Stimulated activated CD4-positive, alpha-beta T cell treated with anti-CD3 and anti-CD28 coated beads, Interleukin-15, amount 100 ng/mL, for 48 hours (primary cell): Measurements from ENCODE around the gene RNF222.

Experiments used
- DNase-seq, 2 donors: peaks; one replicate each; pipeline ENCODE4 v3.0.0-alpha.2; 2020; ENCODE audit warnings: low read depth in 2 of 2

The RNF222 gene

DNA sequence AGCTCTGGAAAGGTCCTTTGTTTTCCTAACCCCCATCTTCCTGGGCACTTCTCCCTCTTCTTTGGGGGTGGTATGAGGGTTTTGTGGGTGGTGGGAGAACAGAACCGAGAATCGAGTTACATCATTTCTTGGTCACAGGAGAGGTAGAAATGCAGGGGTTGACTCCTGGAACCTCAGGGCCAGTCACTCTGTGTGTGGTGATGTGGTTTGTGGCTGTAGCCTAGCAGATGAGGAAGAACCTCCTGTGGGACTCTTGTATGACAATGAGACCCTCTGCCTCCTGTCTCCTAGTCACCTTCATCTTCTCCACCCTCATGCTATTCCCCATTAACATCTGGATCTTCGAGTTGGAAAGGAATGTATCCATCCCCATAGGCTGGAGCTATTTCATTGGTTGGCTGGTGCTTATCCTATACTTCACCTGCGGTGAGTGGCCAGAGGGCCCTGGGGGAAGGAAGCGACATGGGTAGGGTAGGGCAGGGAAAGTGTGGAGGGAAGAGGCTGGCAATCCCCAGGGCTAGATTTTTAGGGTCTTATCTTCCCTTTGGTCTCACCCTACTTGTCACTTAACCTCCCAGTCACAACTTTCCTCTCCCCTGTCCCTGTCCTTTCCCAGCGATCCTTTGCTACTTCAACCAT, 52.5 kb downstream of the RNF222 start:
- no peak for DNase-seq

DNA sequence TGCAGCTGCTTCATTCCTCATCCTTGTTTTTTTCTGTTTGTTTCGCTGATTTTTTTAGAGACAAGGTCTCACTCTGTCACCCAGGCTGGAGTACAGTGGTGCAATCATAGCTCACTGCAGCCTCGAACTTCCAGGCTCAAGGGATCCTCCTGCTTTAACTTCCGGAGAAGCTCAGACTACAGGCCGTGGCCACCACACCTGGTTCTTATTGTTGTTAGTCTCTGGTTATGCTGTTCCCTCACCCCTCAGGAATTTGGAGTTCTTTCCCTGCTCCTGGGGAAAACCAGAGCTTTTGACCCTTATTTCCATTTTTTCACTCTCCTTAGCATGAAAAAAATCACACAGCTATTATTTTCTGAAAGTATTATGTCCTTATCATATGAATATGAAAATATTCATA, 56.2 kb downstream of the RNF222 start:
- no peak for DNase-seq
